Heart right ventricle (tissue), 16 donors: Measurements from ENCODE around the gene RGS6. TPM values are rescaled to one million over a fixed set of nuclear protein-coding genes. Genes with fewer than 3 reads are reported as not detected.

Experiments
- ATAC-seq, 8 donors: fragments of 200-7000 bp; cut with Tn5 transposase; one replicate each; pipeline ENCODE4 v1.9.1; 2020; ENCODE audit warnings: mild to moderate bottlenecking in 8 of 8, moderate library complexity in 8 of 8, moderate number of reproducible peaks in 1 of 8
- DNase-seq, 2 donors: peaks; one replicate each; pipeline ENCODE4 v3.0.0-alpha.2; 2020
- H3K27ac ChIP-seq, 10 donors: fragments of 200-600 bp; sonication (generic) in 2 of 10; one replicate each; pipeline versions ENCODE4 v1.5.0 to v1.8.0; 2020 to 2022; ENCODE audit warnings: mild to moderate bottlenecking in 3 of 10
- H3K27me3 ChIP-seq, 7 donors: fragments of 200-600 bp; one replicate each; pipeline ENCODE4 v1.8.0; 2021 to 2022; ENCODE audit warnings: mild to moderate bottlenecking in 2 of 7
- H3K36me3 ChIP-seq, 9 donors: fragments of 200-600 bp; sonication (generic) in 1 of 9; one replicate each; pipeline versions ENCODE4 v1.5.0 to v1.8.0; 2020 to 2022; ENCODE audit warnings: mild to moderate bottlenecking in 2 of 9
- H3K4me1 ChIP-seq, 9 donors: fragments of 200-600 bp; sonication (generic) in 1 of 9; one replicate each; pipeline versions ENCODE4 v1.5.0 to v1.8.0; 2020 to 2022; ENCODE audit warnings: mild to moderate bottlenecking in 4 of 9
- H3K4me3 ChIP-seq, 10 donors: fragments of 200-600 bp; sonication (generic) in 2 of 10; one replicate each; pipeline versions ENCODE4 v1.5.0 to v1.8.0; 2020 to 2022; ENCODE audit warnings: mild to moderate bottlenecking in 7 of 10, moderate library complexity in 2 of 10
- H3K9me3 ChIP-seq, 11 donors: fragments of 200-600 bp in 10 of 11; sonication (generic) in 2 of 11; one replicate each; pipeline versions ENCODE4 v1.5.0 to v1.8.0; 2013 to 2022; ENCODE audit warnings: mild to moderate bottlenecking in 2 of 11, control low read depth in 1 of 11, moderate library complexity in 1 of 11
- CTCF ChIP-seq, 9 donors: fragments of 200-600 bp; sonication (generic) in 2 of 9; IDR thresholded peaks; one replicate each; pipeline versions ENCODE4 v1.5.0 to v1.8.0; 2021 to 2022; ENCODE audit warnings: antibody characterized with exemption in 9 of 9, mild to moderate bottlenecking in 5 of 9, moderate library complexity in 1 of 9
- WGBS, 2 donors: extraction: QIAGEN DNeasy Blood & Tissue Kit; methylation state at CpG; one replicate each; pipeline ENCODE4 v1.1.7; 2013; ENCODE audit warnings: inconsistent platforms in 1 of 2; 5-methylcytosine and 5-hydroxymethylcytosine counted together
- intact Hi-C, 10 donors: fragments of 100-400 bp; cut with DNase I; formaldehyde crosslinking; loops; one replicate each; pipeline versions ENCODE4 v1.11.1 to v1.14.2; 2022
- polyA plus RNA-seq, 2 donors: library from polyadenylated mRNA; stranded (reverse); fragments of 200-250 nt; gene quantifications; one replicate each; pipeline ENCODE4 v1.2.3, GENCODE V29; 2013
- total RNA-seq, 10 donors: library from RNA; stranded (reverse); fragmentation: NEBNext Ultra II Directional in 3 of 10; extraction: Animal tissue kit (Norgen Biotek cat#: 25700) in 3 of 10; gene quantifications; one replicate each; pipeline versions ENCODE4 v1.2.1 to v1.2.4, GENCODE V29; 2021 to 2023
- donor health status: Arrhythmogenic right ventricular cardiomyopathy.
- donor health status: ischemic (EF 13 %, LVEDD 7.1; RV severe dilation, severe dysfunction).
- donor health status: healthy with polysubstance abuse.
- donor health status: DM: no; HTN: yes; CAD: no.
- donor health status: DM: no; HTN: no; CAD: no.
- donor health status: ischemic (EF 25% LVEDD 6.9; RV normal size, moderate dysfunction).
- donor health status: ischemic (EF 25% LVEDD 5.7; RV mildly dilated, moderate dysfunction).
- donor health status: healthy.
- donor health status: DM: yes; HTN: yes; CAD: no.
- donor health status: Ischemic cardiomyopathy.
- donor health status: ischemic (EF 35%, LVEDD 5.7; RV mildly dilated, moderate dysfunction).
- donor health status: nonischemic (EF 11% LVEDD 7.7; RV severe dilation, severe dysfunction).
- donor health status: DM: yes; HTN: yes; CAD: no.
- donor health status: PGD.
- donor health status: ischemic (EF 29% LVEDD 5.4; RV normal size, mild dysfunction).
- donor health status: nonischemic (EF 23%, LVEDD 6.1; RV moderate dilation, normal function).

The RGS6 gene
- total and polyA plus RNA-seq, 12 donors, result 1.2 to 31.9 (median 19.0) TPM

GRCh38 chr14:72418806-72419205 lies 486.6 kb downstream of the RGS6 start:
- H3K36me3 ChIP-seq, result no peaks in the 10 kb centered on the region
- H3K27me3 ChIP-seq, result no peaks in the 10 kb centered on the region
- H3K4me3 ChIP-seq, result no peak overlapping the region
- no peak for TF ChIP-seq CTCF (IDR thresholded peaks at IDR 0.05)
- DNase-seq, result no peak
- peaks cover 0 to 15% (median 6%) of the 10 kb centered on the region in 11 donors for H3K9me3 ChIP-seq
- H3K27ac ChIP-seq, result no peak overlapping the region
- WGBS, 2 donors, result 80 to 91% methylated on average over 3 of the region's 3 CpGs
- intact Hi-C loops, result loop anchor here in 1 of 10 donors (5.0 kb wide), 1 partner anchor 487 kb away; the partner anchor contains the start of gene RGS6
- H3K4me1 ChIP-seq, result peaks cover 0 to 3% (median 0%) of the 10 kb centered on the region in 9 donors
- ATAC-seq, result no peak

- H3K4me1 ChIP-seq, result peaks cover 0 to 3% (median 0%) of the 10 kb centered on the region in 9 donors
- no peak overlapping the region for H3K4me3 ChIP-seq
- DNase-seq (no peak), ATAC-seq (no peak)
- WGBS, 2 donors, result 83 to 85% methylated on average over 6 of the region's 6 CpGs
- H3K9me3 ChIP-seq, result peaks cover 0 to 13% (median 6%) of the 10 kb centered on the region in 11 donors
- no peak for TF ChIP-seq CTCF (IDR thresholded peaks at IDR 0.05)
- H3K27ac ChIP-seq, result no peak overlapping the region
- no peaks in the 10 kb centered on the region for H3K27me3 ChIP-seq
- intact Hi-C loops, result loop anchor here in 1 of 10 donors (5.0 kb wide), 1 partner anchor 487 kb away; the partner anchor contains the start of gene RGS6
- no peaks in the 10 kb centered on the region for H3K36me3 ChIP-seq
Measured at GRCh38 chr14:72419226-72419775, 487.1 kb downstream of the RGS6 start.

- TF ChIP-seq CTCF (IDR thresholded peaks at IDR 0.05), result peak; percentile 76 to 96 (median 92)
- Histone ChIP-seq H3K9me3 (no peaks in the 10 kb centered on the region), H3K27ac (no peak overlapping the region), H3K27me3 (no peaks in the 10 kb centered on the region), H3K36me3 (no peaks in the 10 kb centered on the region), H3K4me1 (peaks cover 0 to 3% (median 0%) of the 10 kb centered on the region in 9 donors), H3K4me3 (no peak overlapping the region)
- intact Hi-C loops, result loop anchor here in 8 of 10 donors (2.0 to 10.0 kb wide), 6 partner anchors 396 to 490 kb away; partner anchors contain the start of gene RGS6 (in 5 of the 8)
- WGBS, 2 donors, result 31 to 33% methylated on average over 17 of the region's 17 CpGs
- ATAC-seq (peak in 3 of 8 donors; percentile 57 to 69 (median 57)), DNase-seq (peak; percentile 67 to 72)
Measured at GRCh38 chr14:72420749-72421474, 488.7 kb downstream of the RGS6 start.

- no peak for TF ChIP-seq CTCF (IDR thresholded peaks at IDR 0.05)
- no peak for DNase-seq
- H3K9me3 ChIP-seq, result peaks cover 0 to 10% (median 0%) of the 10 kb centered on the region in 11 donors
- peaks cover 0 to 3% (median 0%) of the 10 kb centered on the region in 9 donors for H3K4me1 ChIP-seq
- H3K4me3 ChIP-seq, result no peak overlapping the region
- no peaks in the 10 kb centered on the region for H3K27me3 ChIP-seq
- intact Hi-C loops, result loop anchor here in 5 of 10 donors (5.0 to 10.0 kb wide), 4 partner anchors 399 to 492 kb away; partner anchors contain the start of gene RGS6 (in 3 of the 5)
- WGBS, 2 donors, result 83 to 88% methylated on average over 1 of the region's 1 CpG
- ATAC-seq, result peak in 2 of 8 donors; percentile 50 to 58
- no peaks in the 10 kb centered on the region for H3K36me3 ChIP-seq
- H3K27ac ChIP-seq, result no peak overlapping the region
Measured at GRCh38 chr14:72423957-72424356, 491.7 kb downstream of the RGS6 start.
